Endodermal cell (in vitro differentiated cells): ENCODE data around the gene ZNF124. TPM values are rescaled to one million over a fixed set of nuclear protein-coding genes. Genes with fewer than 3 reads are reported as not detected.
A peak's percentile ranks its signal among the peaks of the same experiment; 100 is the strongest.
"Not testable (repeated sequence)": the region's sequence is repeated elsewhere in the genome, so short reads cannot be mapped to it uniquely, and the experiment has no call there.

Experiments used
- DNase-seq: peaks from one replicate; pipeline ENCODE4 v3.0.0-alpha.2; 2017
- H3K27ac ChIP-seq: 2 replicates; pipeline ENCODE4 v1.5.1; 2013; ENCODE audit warnings: mild to moderate bottlenecking, low read depth, low read length, moderate library complexity
- H3K27me3 ChIP-seq: 2 replicates; pipeline ENCODE4 v1.6.1; 2013; ENCODE audit warnings: mild to moderate bottlenecking, low read length, moderate library complexity; ENCODE audit not compliant: insufficient read depth, control insufficient read depth, poor library complexity, severe bottlenecking
- H3K36me3 ChIP-seq: 2 replicates; pipeline ENCODE4 v1.7.0; 2013; ENCODE audit warnings: mild to moderate bottlenecking, low read length, moderate library complexity; ENCODE audit not compliant: control insufficient read depth, insufficient read depth
- H3K4me1 ChIP-seq: one replicate; pipeline ENCODE4 v1.7.0; 2013; ENCODE audit warnings: low read length; ENCODE audit not compliant: control insufficient read depth, insufficient read depth
- H3K4me3 ChIP-seq: 2 replicates; pipeline ENCODE4 v1.5.1; 2013; ENCODE audit warnings: mild to moderate bottlenecking, low read length, moderate library complexity
- H3K9ac ChIP-seq: 2 replicates; pipeline ENCODE4 v1.6.1; 2013; ENCODE audit warnings: mild to moderate bottlenecking, low read length, moderate library complexity; ENCODE audit not compliant: poor library complexity, severe bottlenecking; ENCODE audit errors: extremely low read depth
- H3K9me3 ChIP-seq: 2 replicates; pipeline ENCODE4 v1.6.1; 2013; ENCODE audit warnings: mild to moderate bottlenecking, low read length, moderate library complexity; ENCODE audit not compliant: control insufficient read depth
- H3K27ac Mint-ChIP-seq: 2 replicates; pipeline ENCODE4 v1.8.0; 2020; ENCODE audit warnings: mixed read lengths
- H3K27me3 Mint-ChIP-seq: 2 replicates; pipeline ENCODE4 v1.8.0; 2021; ENCODE audit warnings: mild to moderate bottlenecking, mixed read lengths; ENCODE audit not compliant: insufficient read depth
- H3K36me3 Mint-ChIP-seq: 2 replicates; pipeline ENCODE4 v1.8.0; 2020; ENCODE audit warnings: low read depth, mixed read lengths
- H3K4me1 Mint-ChIP-seq: 2 replicates; pipeline ENCODE4 v1.8.0; 2020; ENCODE audit warnings: mixed read lengths
- H3K4me3 Mint-ChIP-seq: 2 replicates; pipeline ENCODE4 v1.8.0; 2020; ENCODE audit warnings: mild to moderate bottlenecking, moderate library complexity, mixed read lengths
- H3K9me3 Mint-ChIP-seq: 2 replicates; pipeline ENCODE4 v1.8.0; 2020; ENCODE audit warnings: mild to moderate bottlenecking, mixed read lengths
- WGBS, 2 experiments: methylation state at CpG; one replicate each; pipeline versions ENCODE4 v1.1.5 to v1.1.7; 2013; ENCODE audit warnings: missing lambda C conversion rate in 2 of 2, mixed read lengths in 1 of 2; ENCODE audit not compliant: insufficient coverage in 1 of 2, insufficient read length in 1 of 2; 5-methylcytosine and 5-hydroxymethylcytosine counted together
- total RNA-seq, 2 donors: library from RNA; stranded (reverse); fragmentation: NEBNext Ultra II Directional in 1 of 2; extraction: Animal tissue kit (Norgen Biotek cat#: 25700) in 1 of 2; gene quantifications; 2 replicates in 1 of 2; 3 replicates in 1 of 2; pipeline ENCODE4 v1.2.1, GENCODE V29; 2021
- TF ChIP-seq, protein P1 (sequence below): fragments of 200-600 bp; sonication (generic); conservative IDR thresholded peaks from 2 replicates; pipeline ENCODE4 v1.5.0; 2021; ENCODE audit warnings: antibody characterized with exemption, mild to moderate bottlenecking

Gene ZNF124
- total RNA-seq, 2 donors from 2014 or later = 93.3 to 101 TPM

DNA sequence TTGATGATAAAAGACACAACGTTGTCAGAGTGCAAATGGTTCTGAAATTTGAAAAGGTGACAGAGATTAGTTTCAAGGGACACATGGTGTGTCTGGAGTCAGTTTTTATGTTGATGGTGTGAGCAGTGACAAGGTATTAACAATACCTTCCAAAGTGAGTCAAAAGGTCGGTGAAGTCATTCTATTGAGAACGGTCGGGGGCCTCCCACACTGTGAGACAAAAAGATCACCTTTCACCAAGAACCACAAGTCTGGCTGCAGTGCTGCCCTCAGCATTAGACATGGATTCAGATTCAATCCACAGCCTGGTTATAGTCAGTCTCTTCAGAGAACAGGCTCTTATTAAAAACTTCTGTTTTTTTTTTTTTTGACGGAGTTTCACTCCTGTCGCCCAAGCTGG is 26.5 kb downstream of the ZNF124 start:
- H3K4me1 Mint-ChIP-seq = no peaks in the 10 kb centered on the region
- no peaks in the 10 kb centered on the region for H3K27me3 Mint-ChIP-seq
- no peak overlapping the region for H3K27ac Mint-ChIP-seq
- no peaks in the 10 kb centered on the region for H3K27me3 ChIP-seq
- peaks cover 93% of the 10 kb centered on the region for H3K36me3 ChIP-seq
- WGBS, 2 experiments = 69 to 84% methylated on average over 3 to 6 of the region's 6 CpGs
- DNase-seq = no peak
- no peaks in the 10 kb centered on the region for H3K4me1 ChIP-seq
- H3K4me3 Mint-ChIP-seq = no peak overlapping the region
- H3K9me3 Mint-ChIP-seq = peaks cover 85% of the 10 kb centered on the region
- H3K4me3 ChIP-seq = no peak overlapping the region
- H3K9me3 ChIP-seq = peaks cover 99% of the 10 kb centered on the region
- no peak overlapping the region for H3K9ac ChIP-seq
- peaks cover 94% of the 10 kb centered on the region for H3K36me3 Mint-ChIP-seq
- TF ChIP-seq, protein P1, sequence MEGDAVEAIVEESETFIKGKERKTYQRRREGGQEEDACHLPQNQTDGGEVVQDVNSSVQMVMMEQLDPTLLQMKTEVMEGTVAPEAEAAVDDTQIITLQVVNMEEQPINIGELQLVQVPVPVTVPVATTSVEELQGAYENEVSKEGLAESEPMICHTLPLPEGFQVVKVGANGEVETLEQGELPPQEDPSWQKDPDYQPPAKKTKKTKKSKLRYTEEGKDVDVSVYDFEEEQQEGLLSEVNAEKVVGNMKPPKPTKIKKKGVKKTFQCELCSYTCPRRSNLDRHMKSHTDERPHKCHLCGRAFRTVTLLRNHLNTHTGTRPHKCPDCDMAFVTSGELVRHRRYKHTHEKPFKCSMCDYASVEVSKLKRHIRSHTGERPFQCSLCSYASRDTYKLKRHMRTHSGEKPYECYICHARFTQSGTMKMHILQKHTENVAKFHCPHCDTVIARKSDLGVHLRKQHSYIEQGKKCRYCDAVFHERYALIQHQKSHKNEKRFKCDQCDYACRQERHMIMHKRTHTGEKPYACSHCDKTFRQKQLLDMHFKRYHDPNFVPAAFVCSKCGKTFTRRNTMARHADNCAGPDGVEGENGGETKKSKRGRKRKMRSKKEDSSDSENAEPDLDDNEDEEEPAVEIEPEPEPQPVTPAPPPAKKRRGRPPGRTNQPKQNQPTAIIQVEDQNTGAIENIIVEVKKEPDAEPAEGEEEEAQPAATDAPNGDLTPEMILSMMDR = no peak
- no peak overlapping the region for H3K27ac ChIP-seq

DNA sequence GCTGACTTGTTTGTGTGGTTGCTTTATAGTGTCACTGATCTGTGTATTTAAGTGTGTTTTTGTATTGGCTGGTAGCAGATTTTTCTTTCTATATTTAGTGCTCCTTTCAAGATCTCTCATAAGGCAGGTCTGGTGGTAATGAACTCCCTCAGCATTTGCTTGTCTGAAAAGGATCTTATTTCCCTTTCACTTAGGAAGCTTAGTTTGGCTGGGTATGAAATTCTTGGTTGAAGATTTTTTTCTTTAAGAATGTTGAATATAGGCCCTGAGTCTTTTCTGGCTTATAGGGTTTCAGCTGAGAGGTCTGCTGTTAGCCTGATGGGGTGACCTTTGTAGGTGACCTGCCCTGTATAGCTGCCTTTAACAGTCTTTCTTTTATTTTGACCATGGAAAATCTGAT is 32.3 kb downstream of the ZNF124 start:
- H3K4me1 Mint-ChIP-seq, H3K27ac Mint-ChIP-seq, H3K27me3 ChIP-seq, H3K4me1 ChIP-seq, H3K27me3 Mint-ChIP-seq, H3K9ac ChIP-seq, H3K4me3 Mint-ChIP-seq, H3K27ac ChIP-seq, DNase-seq: not testable (repeated sequence)
- H3K36me3 Mint-ChIP-seq = peaks cover 94% of the 10 kb centered on the region
- H3K9me3 ChIP-seq = peaks cover 96% of the 10 kb centered on the region
- peaks cover 89% of the 10 kb centered on the region for H3K9me3 Mint-ChIP-seq
- H3K4me3 ChIP-seq = peak overlapping the region; percentile 7
- peaks cover 59% of the 10 kb centered on the region for H3K36me3 ChIP-seq

DNA sequence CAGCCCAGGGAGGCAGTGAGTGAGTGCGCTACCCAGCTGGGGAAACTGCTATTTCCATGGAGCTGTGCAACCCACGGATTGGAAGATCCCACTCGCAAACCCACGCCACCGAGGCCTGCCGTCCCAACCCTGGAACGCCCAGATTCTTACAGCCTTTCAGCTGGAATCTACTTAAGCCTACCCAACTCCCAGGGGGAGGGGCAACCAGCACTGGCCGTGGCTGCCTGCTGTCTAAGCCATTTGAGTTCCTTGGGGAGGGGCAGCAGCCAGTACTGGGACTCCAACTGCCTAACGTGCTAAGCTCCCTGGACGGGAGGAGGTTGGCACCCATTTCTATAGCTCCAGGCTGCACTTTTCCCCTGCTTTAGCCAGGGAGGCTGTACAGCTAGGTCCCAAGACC is 40.6 kb downstream of the ZNF124 start:
- H3K36me3 Mint-ChIP-seq = peaks cover 72% of the 10 kb centered on the region

DNA sequence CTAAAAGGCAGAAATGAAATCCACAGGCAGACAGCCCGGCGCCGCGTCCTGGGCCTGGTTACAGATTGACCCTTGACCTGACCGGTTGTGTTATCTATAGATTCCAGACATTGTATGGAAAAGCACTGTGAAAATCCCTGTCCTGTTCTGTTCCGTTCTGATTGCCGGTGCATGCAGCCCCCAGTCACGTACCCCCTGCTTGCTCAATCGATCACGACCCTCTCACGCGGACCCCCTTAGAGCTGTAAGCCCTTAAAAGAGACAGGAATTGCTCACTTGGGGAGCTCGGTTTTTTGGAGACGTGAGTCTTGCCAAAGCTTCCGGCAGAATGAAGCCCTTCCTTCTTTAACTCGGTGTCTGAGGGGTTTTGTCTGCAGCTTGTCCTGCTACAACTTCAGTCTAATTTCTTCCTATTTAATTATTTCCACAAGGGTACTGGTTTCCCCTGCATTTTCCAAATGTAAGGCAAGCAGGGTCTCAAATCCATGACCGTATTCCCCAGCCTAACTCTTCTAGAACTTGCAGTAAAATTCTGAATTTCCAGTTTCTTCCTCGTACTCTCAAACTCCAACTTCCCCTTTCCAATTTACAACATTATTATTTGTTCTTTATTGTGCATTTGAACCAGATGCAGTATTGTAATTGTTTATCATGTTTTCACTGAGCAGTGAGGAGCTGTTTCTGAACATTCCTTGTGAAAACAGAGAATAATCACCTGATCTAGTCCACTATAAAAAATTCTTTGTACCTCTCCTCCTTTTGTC is 44.1 kb downstream of the ZNF124 start:
- not testable (repeated sequence) for H3K27ac ChIP-seq, H3K4me1 Mint-ChIP-seq, H3K9me3 ChIP-seq, DNase-seq, H3K27me3 ChIP-seq, H3K4me1 ChIP-seq, H3K27me3 Mint-ChIP-seq
- Mint-ChIP-seq H3K27ac (peak overlapping the region; percentile 47), H3K9me3 (peaks cover 32% of the 10 kb centered on the region), H3K36me3 (peaks cover 39% of the 10 kb centered on the region), H3K4me3 (peak overlapping the region; percentile 75)
- peak overlapping the region; percentile 82 for H3K4me3 ChIP-seq
- WGBS, 2 experiments = 25 to 40% methylated on average over 2 to 13 of the region's 18 CpGs
- peaks cover 16% of the 10 kb centered on the region for H3K36me3 ChIP-seq
- H3K9ac ChIP-seq = peak overlapping the region; percentile 2

More for the DNA sequence above, 40.6 kb downstream of the ZNF124 start:
- Mint-ChIP-seq H3K27ac (no peak overlapping the region), H3K9me3 (peaks cover 62% of the 10 kb centered on the region), H3K4me3 (no peak overlapping the region), H3K27me3 (no peaks in the 10 kb centered on the region), H3K4me1 (no peaks in the 10 kb centered on the region)
- TF ChIP-seq, protein P1 = no peak
- H3K4me3 ChIP-seq = no peak overlapping the region
- no peaks in the 10 kb centered on the region for H3K4me1 ChIP-seq
- H3K27ac ChIP-seq = no peak overlapping the region
- H3K36me3 ChIP-seq = peaks cover 25% of the 10 kb centered on the region
- WGBS, 2 experiments = 64 to 85% methylated on average over 4 to 10 of the region's 10 CpGs
- DNase-seq = no peak
- no peaks in the 10 kb centered on the region for H3K27me3 ChIP-seq
- no peak overlapping the region for H3K9ac ChIP-seq
- H3K9me3 ChIP-seq = peaks cover 26% of the 10 kb centered on the region

DNA sequence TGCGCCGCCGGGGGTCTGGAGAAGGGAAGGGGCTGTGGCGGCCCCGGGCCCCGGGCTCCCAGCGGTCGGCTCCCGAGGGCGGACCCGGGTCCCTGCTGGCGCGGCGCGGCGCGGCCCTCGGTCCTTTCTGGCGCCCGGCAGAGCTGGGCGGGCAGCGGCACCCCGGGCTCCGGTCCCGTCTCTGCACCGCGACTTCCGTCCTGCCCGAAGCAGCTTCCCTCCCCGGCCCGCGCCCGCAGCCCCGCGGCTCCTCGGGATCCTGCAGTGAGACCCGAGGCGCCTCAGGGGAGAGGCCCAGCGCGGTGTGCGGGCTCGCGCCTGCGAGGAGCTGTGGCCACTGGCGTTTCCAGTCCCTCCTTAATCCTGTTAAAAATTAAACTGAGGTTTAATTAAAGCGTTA is 45.2 kb downstream of the ZNF124 start:
- not testable (repeated sequence) for H3K4me1 ChIP-seq, H3K9me3 ChIP-seq, H3K4me3 Mint-ChIP-seq, H3K27me3 ChIP-seq, H3K4me3 ChIP-seq, DNase-seq, H3K27ac ChIP-seq, H3K9ac ChIP-seq, H3K27ac Mint-ChIP-seq, H3K4me1 Mint-ChIP-seq
- no CpG with 5 or more reads among the region's 46 CpGs for WGBS, 2 experiments
- Mint-ChIP-seq H3K36me3 (peaks cover 28% of the 10 kb centered on the region), H3K27me3 (peaks cover 11% of the 10 kb centered on the region), H3K9me3 (peaks cover 24% of the 10 kb centered on the region)
- H3K36me3 ChIP-seq = peaks cover 16% of the 10 kb centered on the region

DNA sequence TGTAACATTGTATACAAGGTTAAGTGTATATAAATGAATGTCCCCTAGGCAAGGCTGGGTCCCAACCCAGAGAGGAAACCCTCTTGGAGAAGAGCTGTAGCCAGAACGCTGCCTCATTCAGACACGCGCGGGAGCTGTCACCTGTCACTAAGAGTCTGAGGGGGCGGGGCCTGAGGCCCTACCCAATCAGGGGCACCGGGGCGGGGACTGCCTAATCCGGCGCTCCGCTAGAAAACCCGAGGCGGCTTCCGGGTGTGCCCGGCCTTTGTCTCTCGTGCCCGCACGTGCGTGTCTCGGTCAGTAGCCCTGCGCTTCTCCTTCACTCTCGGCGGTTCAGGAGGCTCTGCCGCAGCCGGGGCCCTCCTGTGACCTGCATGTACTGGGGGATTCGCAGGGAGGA is 45.7 kb downstream of the ZNF124 start:
- H3K4me1 Mint-ChIP-seq, H3K4me3 Mint-ChIP-seq, H3K27ac ChIP-seq, H3K27me3 ChIP-seq, H3K4me3 ChIP-seq, H3K4me1 ChIP-seq, DNase-seq, H3K27ac Mint-ChIP-seq, H3K9ac ChIP-seq, H3K9me3 ChIP-seq: not testable (repeated sequence)
- WGBS, 2 experiments = no CpG with 5 or more reads among the region's 25 CpGs
- peaks cover 16% of the 10 kb centered on the region for H3K36me3 ChIP-seq
- H3K9me3 Mint-ChIP-seq = peaks cover 22% of the 10 kb centered on the region
- H3K27me3 Mint-ChIP-seq = peaks cover 12% of the 10 kb centered on the region
- H3K36me3 Mint-ChIP-seq = peaks cover 23% of the 10 kb centered on the region
